GM21447 (cell line): ENCODE measurements around the gene MAGEA9B.
A peak's percentile ranks its signal among the peaks of the same experiment; 100 is the strongest.
"Not testable (repeated sequence)": the region's sequence is repeated elsewhere in the genome, so short reads cannot be mapped to it uniquely, and the experiment has no call there.

Experiments
- ATAC-seq: cut with Tn5 transposase; IDR thresholded peaks from one replicate; pipeline ENCODE4 v1.9.1; 2021; ENCODE audit not compliant: unreplicated experiment

The MAGEA9B gene

GRCh38 chrX:149571770-149572169, 15.5 kb downstream of the MAGEA9B start:
- no peak for ATAC-seq

GRCh38 chrX:149570668-149571067, 16.6 kb downstream of the MAGEA9B start:
- ATAC-seq: no peak

GRCh38 chrX:149569770-149570169, 17.5 kb downstream of the MAGEA9B start:
- ATAC-seq: no peak

- no peak for ATAC-seq
Measured at GRCh38 chrX:149568701-149569296, 18.5 kb downstream of the MAGEA9B start.

- no peak for ATAC-seq
Measured at GRCh38 chrX:149567621-149568417, 19.4 kb downstream of the MAGEA9B start.

GRCh38 chrX:149563359-149563758, 23.9 kb downstream of the MAGEA9B start:
- no peak for ATAC-seq

- ATAC-seq: not testable (repeated sequence)
Measured at GRCh38 chrX:149555251-149555650, 32.0 kb downstream of the MAGEA9B start.

- not testable (repeated sequence) for ATAC-seq
Measured at GRCh38 chrX:149551939-149552248, 35.4 kb downstream of the MAGEA9B start.

GRCh38 chrX:149551245-149551938, 35.9 kb downstream of the MAGEA9B start:
- ATAC-seq: not testable (repeated sequence)

GRCh38 chrX:149550454-149550853, 36.8 kb downstream of the MAGEA9B start:
- ATAC-seq: not testable (repeated sequence)

- not testable (repeated sequence) for ATAC-seq
Measured at GRCh38 chrX:149549701-149550100, 37.6 kb downstream of the MAGEA9B start, which contains the start of gene HSFX3. Gene HSFX3 (minus strand): TSS chrX:149549924. CDS start chrX:149549852, 72 bp downstream.

GRCh38 chrX:149547782-149548181, 39.5 kb downstream of the MAGEA9B start:
- ATAC-seq: not testable (repeated sequence)

- not testable (repeated sequence) for ATAC-seq
Measured at GRCh38 chrX:149546962-149547361, 40.3 kb downstream of the MAGEA9B start.

- ATAC-seq: peak; percentile 68
Measured at GRCh38 chrX:149545545-149546543, 41.4 kb downstream of the MAGEA9B start.

- no peak for ATAC-seq
Measured at GRCh38 chrX:149541521-149542047, 45.7 kb downstream of the MAGEA9B start.

GRCh38 chrX:149540621-149541520, 46.4 kb downstream of the MAGEA9B start, which contains the start of gene EOLA1:
Gene EOLA1 (plus strand): TSS chrX:149541012. CDS start chrX:149545631, 4,619 bp downstream.
- peak; percentile 70 for ATAC-seq

GRCh38 chrX:149540131-149540620, 47.1 kb downstream of the MAGEA9B start:
- no peak for ATAC-seq

GRCh38 chrX:149539283-149540130, 47.8 kb downstream of the MAGEA9B start:
- ATAC-seq: peak; percentile 47
